Gastrocnemius medialis (tissue), 4 donors: ENCODE measurements around the gene CALML3.

Experiments
- POLR2A ChIP-seq, 2 donors: fragments of 450-650 bp; IDR thresholded peaks; one replicate each; pipeline ENCODE4 v1.6.1; 2017; ENCODE audit warnings: antibody characterized with exemption in 2 of 2, mild to moderate bottlenecking in 2 of 2, moderate library complexity in 2 of 2
- TF ChIP-seq, protein P1 (sequence below), 5 experiments: fragments of 450-650 bp in 3 of 5; fragments of 200-600 bp in 2 of 5; sonication (generic) in 2 of 5; IDR thresholded peaks in 4 of 5; conservative IDR thresholded peaks in 1 of 5; 1 replicate in 4 of 5; 2 replicates in 1 of 5; pipeline ENCODE4 v1.5.1; 2016 to 2019; ENCODE audit warnings: antibody characterized with exemption in 5 of 5, mild to moderate bottlenecking in 3 of 5, moderate library complexity in 3 of 5

DNA sequence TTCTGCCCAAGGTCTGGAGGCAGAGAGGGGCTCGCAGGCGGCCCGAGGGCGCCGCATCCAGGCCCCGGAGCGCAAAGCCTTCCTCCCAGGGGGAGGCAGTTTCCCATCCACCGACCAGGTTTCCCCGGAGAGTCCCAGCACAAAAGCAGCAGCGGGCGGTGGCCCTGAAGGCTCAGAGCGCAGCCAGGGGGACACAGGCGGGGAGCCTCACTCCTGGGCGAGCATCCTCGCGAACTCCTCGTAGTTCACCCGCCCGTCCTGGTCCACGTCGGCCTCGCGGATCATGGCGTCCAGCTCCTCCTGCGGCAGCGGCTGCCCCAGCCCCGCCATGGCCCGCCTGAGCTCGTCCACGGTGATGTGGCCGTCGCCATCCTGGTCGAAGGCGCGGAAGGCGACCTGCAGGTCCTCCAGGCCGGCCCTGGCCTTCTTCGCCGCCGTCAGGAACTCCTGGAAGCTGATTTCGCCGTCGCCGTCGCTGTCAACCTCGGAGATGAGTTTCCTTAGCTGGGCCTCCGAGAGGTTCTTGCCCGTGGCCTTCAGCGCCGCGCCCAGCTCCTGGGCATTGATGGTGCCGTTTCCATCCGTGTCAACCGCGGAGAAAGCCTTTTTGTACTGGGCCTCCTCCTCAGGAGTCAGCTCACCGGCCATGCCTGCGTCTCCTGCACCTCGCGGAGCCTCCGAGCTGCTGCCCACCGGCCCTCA lies 25.8 kb upstream of the CALML3 start:
- TF ChIP-seq, protein P1, sequence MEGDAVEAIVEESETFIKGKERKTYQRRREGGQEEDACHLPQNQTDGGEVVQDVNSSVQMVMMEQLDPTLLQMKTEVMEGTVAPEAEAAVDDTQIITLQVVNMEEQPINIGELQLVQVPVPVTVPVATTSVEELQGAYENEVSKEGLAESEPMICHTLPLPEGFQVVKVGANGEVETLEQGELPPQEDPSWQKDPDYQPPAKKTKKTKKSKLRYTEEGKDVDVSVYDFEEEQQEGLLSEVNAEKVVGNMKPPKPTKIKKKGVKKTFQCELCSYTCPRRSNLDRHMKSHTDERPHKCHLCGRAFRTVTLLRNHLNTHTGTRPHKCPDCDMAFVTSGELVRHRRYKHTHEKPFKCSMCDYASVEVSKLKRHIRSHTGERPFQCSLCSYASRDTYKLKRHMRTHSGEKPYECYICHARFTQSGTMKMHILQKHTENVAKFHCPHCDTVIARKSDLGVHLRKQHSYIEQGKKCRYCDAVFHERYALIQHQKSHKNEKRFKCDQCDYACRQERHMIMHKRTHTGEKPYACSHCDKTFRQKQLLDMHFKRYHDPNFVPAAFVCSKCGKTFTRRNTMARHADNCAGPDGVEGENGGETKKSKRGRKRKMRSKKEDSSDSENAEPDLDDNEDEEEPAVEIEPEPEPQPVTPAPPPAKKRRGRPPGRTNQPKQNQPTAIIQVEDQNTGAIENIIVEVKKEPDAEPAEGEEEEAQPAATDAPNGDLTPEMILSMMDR (IDR thresholded peaks at IDR 0.05 in 4 of 5, conservative IDR thresholded peaks at IDR 0.05 in 1 of 5): no peak
- TF ChIP-seq POLR2A (IDR thresholded peaks at IDR 0.05): no peak
